ENCODE results near the gene BLTP2.

- no peak for TF ChIP-seq EZH2 (IDR thresholded peaks at IDR 0.05)
- TF ChIP-seq ZBTB33 (IDR thresholded peaks at IDR 0.05; ENCODE audit: extremely low read depth, insufficient replicate concordance, low read length): no peak
- no peak for TF ChIP-seq POLR2AphosphoS5 (IDR thresholded peaks at IDR 0.05; ENCODE audit: low read depth, low read length)
- no peak for TF ChIP-seq CTCF (IDR thresholded peaks at IDR 0.05 in 2 of 3, conservative IDR thresholded peaks at IDR 0.05 in 1 of 3; ENCODE audit: borderline replicate concordance in 1 of 3, insufficient read depth in 1 of 3, low read depth in 2 of 3, low read length in 2 of 3)
- TF ChIP-seq CEBPB (IDR thresholded peaks at IDR 0.05; ENCODE audit: low read depth): no peak
- TF ChIP-seq MAX (IDR thresholded peaks at IDR 0.05): no peak
- no peak for TF ChIP-seq REST (IDR thresholded peaks at IDR 0.05; ENCODE audit: low read depth)
- TF ChIP-seq POLR2A (IDR thresholded peaks at IDR 0.05; ENCODE audit: borderline replicate concordance, extremely low read depth, insufficient read depth, insufficient read length): no peak
- TF ChIP-seq YY1 (IDR thresholded peaks at IDR 0.05; ENCODE audit: extremely low read depth, insufficient replicate concordance, low read depth, low read length): no peak
- no peak for TF ChIP-seq JUND (IDR thresholded peaks at IDR 0.05)
These were observed 17.5 kb upstream of the BLTP2 start for GRCh38 chr17:28662527-28662829.

Data from HCT116 (cell line).